ENCODE measurements around the gene GID8.

GRCh38 chr20:62956387-62957135 lies 18.6 kb downstream of the GID8 start:
- TF ChIP-seq FOSL2 (IDR thresholded peaks at IDR 0.05) (no peak), FOSL2 (CRISPR knock-in tag; IDR thresholded peaks at IDR 0.05) (no peak), EP300 (IDR thresholded peaks at IDR 0.05) (no peak), RAD21 (conservative IDR thresholded peaks at IDR 0.05 in 1 of 2, IDR thresholded peaks at IDR 0.05 in 1 of 2) (no peak), POLR2AphosphoS2 (conservative IDR thresholded peaks at IDR 0.05; ENCODE audit: low read length) (no peak)
- TF ChIP-seq, protein P1, sequence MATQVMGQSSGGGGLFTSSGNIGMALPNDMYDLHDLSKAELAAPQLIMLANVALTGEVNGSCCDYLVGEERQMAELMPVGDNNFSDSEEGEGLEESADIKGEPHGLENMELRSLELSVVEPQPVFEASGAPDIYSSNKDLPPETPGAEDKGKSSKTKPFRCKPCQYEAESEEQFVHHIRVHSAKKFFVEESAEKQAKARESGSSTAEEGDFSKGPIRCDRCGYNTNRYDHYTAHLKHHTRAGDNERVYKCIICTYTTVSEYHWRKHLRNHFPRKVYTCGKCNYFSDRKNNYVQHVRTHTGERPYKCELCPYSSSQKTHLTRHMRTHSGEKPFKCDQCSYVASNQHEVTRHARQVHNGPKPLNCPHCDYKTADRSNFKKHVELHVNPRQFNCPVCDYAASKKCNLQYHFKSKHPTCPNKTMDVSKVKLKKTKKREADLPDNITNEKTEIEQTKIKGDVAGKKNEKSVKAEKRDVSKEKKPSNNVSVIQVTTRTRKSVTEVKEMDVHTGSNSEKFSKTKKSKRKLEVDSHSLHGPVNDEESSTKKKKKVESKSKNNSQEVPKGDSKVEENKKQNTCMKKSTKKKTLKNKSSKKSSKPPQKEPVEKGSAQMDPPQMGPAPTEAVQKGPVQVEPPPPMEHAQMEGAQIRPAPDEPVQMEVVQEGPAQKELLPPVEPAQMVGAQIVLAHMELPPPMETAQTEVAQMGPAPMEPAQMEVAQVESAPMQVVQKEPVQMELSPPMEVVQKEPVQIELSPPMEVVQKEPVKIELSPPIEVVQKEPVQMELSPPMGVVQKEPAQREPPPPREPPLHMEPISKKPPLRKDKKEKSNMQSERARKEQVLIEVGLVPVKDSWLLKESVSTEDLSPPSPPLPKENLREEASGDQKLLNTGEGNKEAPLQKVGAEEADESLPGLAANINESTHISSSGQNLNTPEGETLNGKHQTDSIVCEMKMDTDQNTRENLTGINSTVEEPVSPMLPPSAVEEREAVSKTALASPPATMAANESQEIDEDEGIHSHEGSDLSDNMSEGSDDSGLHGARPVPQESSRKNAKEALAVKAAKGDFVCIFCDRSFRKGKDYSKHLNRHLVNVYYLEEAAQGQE (IDR thresholded peaks at IDR 0.05) = no peak
- TF ChIP-seq, protein P2, sequence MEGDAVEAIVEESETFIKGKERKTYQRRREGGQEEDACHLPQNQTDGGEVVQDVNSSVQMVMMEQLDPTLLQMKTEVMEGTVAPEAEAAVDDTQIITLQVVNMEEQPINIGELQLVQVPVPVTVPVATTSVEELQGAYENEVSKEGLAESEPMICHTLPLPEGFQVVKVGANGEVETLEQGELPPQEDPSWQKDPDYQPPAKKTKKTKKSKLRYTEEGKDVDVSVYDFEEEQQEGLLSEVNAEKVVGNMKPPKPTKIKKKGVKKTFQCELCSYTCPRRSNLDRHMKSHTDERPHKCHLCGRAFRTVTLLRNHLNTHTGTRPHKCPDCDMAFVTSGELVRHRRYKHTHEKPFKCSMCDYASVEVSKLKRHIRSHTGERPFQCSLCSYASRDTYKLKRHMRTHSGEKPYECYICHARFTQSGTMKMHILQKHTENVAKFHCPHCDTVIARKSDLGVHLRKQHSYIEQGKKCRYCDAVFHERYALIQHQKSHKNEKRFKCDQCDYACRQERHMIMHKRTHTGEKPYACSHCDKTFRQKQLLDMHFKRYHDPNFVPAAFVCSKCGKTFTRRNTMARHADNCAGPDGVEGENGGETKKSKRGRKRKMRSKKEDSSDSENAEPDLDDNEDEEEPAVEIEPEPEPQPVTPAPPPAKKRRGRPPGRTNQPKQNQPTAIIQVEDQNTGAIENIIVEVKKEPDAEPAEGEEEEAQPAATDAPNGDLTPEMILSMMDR (IDR thresholded peaks at IDR 0.05) = no peak
- TF ChIP-seq, protein P3, sequence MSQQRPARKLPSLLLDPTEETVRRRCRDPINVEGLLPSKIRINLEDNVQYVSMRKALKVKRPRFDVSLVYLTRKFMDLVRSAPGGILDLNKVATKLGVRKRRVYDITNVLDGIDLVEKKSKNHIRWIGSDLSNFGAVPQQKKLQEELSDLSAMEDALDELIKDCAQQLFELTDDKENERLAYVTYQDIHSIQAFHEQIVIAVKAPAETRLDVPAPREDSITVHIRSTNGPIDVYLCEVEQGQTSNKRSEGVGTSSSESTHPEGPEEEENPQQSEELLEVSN (IDR thresholded peaks at IDR 0.05; ENCODE audit: borderline replicate concordance, low read depth) = no peak

All from A549 (cell line).